ENCODE data around the gene KRT9.

KRT9 gene

GRCh38 chr17:41522301-41523224, 49.3 kb downstream of the KRT9 start:
- no peak for DNase-seq (ENCODE audit: low read depth, low spot score)
- no peak for TF ChIP-seq CTCF (IDR thresholded peaks at IDR 0.05; ENCODE audit: insufficient read depth, low read length, missing control alignments)
- ChIA-PET POLR2A (interaction anchor here (1.3 to 1.9 kb wide), 2 partner anchors 8 to 25 kb away, joined by 3 to 5 read pairs; no protein-coding TSS in a partner anchor), CTCF (interaction anchor here (1.3 to 3.3 kb wide), 5 partner anchors 16 to 144 kb away, joined by 3 to 29 read pairs (median 9); no protein-coding TSS in a partner anchor)
- no peak overlapping the region for H3K4me3 ChIP-seq (ENCODE audit: low read depth, low read length)

DNA sequence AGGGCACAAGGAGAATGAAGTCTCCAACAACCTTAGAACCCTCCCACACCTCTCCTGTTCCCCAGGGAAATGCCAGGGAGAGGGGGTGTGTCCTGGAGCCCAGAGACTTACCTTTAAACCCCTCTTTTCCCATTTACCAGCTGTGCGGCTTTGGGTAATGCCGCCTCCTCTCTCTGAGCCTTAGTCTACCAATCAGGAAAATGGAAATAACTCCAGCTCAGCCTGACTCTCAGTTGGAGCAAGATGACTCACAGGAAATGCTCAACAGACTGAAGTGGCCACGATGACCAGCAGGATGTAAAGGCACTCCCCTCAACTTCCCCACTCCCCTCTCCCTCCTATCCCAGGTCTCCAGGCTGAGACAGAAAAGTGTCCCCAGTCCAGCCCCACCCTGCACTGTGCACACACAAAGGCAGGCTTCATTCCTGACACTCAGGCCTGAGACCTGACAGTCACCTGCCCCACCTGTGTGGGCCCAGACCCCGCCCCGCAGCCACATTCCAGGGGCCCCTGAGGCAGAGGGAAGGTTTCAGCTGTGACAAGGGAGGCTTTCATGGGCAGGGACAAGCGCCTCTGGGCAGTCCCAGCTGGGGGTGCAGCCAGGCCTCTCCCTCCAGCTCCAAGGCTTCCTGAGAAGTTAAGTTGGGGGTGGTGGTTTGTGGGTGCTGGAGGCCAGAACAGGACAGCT, 50.1 kb downstream of the KRT9 start:
- POLR2A ChIA-PET, result interaction anchor here (1.3 to 1.9 kb wide), 2 partner anchors 9 to 26 kb away, joined by 3 to 5 read pairs; no protein-coding TSS in a partner anchor
- no peak for TF ChIP-seq CTCF (IDR thresholded peaks at IDR 0.05; ENCODE audit: insufficient read depth, low read length, missing control alignments)
- CTCF ChIA-PET, result interaction anchor here (0.9 to 3.3 kb wide), 8 partner anchors 9 to 145 kb away, joined by 3 to 29 read pairs (median 6); no protein-coding TSS in a partner anchor
- no peak overlapping the region for H3K4me3 ChIP-seq (ENCODE audit: low read depth, low read length)
- DNase-seq (ENCODE audit: low read depth, low spot score), result peak; percentile 37

GRCh38 chr17:41520821-41521521, 50.9 kb downstream of the KRT9 start:
- no peak for TF ChIP-seq CTCF (IDR thresholded peaks at IDR 0.05; ENCODE audit: insufficient read depth, low read length, missing control alignments)
- no peak for DNase-seq (ENCODE audit: low read depth, low spot score)
- ChIA-PET POLR2A (interaction anchor here (1.3 to 1.9 kb wide), 2 partner anchors 10 to 27 kb away, joined by 3 to 5 read pairs; no protein-coding TSS in a partner anchor), CTCF (interaction anchor here (0.8 to 3.3 kb wide), 8 partner anchors 8 to 664 kb away, joined by 3 to 29 read pairs (median 6); no protein-coding TSS in a partner anchor)
- H3K4me3 ChIP-seq (ENCODE audit: low read depth, low read length), result no peak overlapping the region

DNA sequence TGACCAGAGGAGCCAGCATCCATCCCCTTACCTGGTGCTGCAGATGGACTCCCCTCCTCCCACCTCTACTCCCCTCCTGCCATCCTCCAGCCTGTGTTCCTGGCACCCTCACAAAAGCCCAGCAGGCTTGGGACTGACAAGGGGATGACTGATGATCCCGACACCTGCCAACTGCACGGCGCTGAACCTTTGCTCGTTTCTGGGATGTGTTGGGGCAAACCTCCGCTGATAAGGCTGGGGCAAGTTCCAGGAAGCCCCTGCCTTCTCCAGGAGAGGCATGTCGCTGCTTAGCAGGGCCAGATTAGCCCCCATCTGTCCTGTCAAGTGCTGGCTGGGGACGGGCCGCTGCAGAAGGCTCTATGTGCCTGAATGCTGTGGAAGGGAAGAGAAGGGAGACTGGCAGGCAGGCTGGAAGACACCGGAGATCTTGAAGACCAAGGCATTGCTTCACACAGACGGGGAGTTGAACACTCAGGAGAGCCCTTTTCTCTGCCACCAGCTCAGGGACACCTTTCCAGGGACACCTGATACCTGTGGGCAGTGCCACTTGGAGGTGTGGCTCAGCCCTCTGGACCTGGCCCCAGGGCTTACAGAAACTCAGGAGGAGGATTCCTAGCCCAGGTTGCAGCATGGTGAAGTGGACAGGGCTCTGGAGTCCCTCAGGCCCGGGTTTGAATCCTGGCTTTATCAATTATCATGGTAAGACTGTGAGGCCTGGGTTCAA, 52.2 kb downstream of the KRT9 start:
- no peak for TF ChIP-seq CTCF (IDR thresholded peaks at IDR 0.05; ENCODE audit: insufficient read depth, low read length, missing control alignments)
- CTCF ChIA-PET, result interaction anchor here (1.4 to 1.8 kb wide), 3 partner anchors 10 to 143 kb away, joined by 4 to 6 read pairs (median 4); no protein-coding TSS in a partner anchor
- no peak overlapping the region for H3K4me3 ChIP-seq (ENCODE audit: low read depth, low read length)
- POLR2A ChIA-PET, result no interaction called here
- DNase-seq (ENCODE audit: low read depth, low spot score), result no peak

DNA sequence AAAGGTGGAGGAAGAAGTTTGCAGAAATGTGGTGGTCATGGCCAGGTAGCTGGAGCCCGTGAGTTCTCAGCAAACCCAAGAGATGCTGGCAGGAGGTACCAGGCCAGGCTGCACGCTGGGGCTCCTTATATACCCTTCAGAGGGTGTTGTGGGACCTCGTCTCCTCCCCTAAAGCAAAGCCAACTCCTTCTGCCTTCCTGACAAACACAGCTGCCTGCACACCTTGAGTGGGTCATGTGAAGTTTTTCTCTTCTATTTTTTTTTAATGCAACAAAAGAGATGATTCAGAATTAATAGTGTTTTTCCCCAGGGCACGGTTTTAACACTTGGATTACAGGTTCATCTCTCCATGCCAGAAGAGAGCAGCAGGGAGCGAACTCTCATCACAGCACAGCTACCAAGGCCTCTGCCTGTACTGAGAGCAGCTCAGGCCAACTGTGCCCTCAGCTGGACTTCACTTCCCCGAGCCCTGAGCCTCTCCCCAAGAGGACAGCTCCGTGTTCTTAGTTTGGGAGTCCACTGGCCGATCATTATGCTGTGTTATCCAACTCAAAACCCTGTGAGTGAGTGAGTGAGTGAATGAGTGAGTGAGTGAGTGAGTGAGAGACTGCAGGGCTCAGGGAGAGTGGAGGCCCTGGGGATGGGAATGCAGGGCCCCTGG, 52.9 kb downstream of the KRT9 start, which contains the start of gene KRT15:
KRT15 (minus strand) TSS at position 102 of the 661 bp plus-strand sequence; CDS start at position 39, 63 bp downstream.
- POLR2A ChIA-PET, result no interaction called here
- CTCF ChIA-PET, result interaction anchor here (0.8 to 3.8 kb wide), 5 partner anchors 9 to 144 kb away, joined by 3 to 17 read pairs (median 4); no protein-coding TSS in a partner anchor
- H3K4me3 ChIP-seq (ENCODE audit: low read depth, low read length), result no peak within 1 kb of the TSS
- no peak for TF ChIP-seq CTCF (IDR thresholded peaks at IDR 0.05; ENCODE audit: insufficient read depth, low read length, missing control alignments)
- no peak for DNase-seq (ENCODE audit: low read depth, low spot score)
